Tibial artery (tissue), 4 donors: ENCODE measurements around the gene CHID1.

ENCODE experiments used
- DNase-seq, 2 donors: peaks; one replicate each; pipeline ENCODE4 v3.0.0-alpha.2; 2019
- H3K27ac ChIP-seq, 2 donors: fragments of 200-600 bp; sonication (generic) in 1 of 2; 1 replicate in 1 of 2; 2 replicates in 1 of 2; pipeline ENCODE4 v1.5.1; 2018 to 2019; ENCODE audit warnings: mild to moderate bottlenecking in 1 of 2
- H3K27me3 ChIP-seq, 2 donors: fragments of 200-600 bp; sonication (generic) in 1 of 2; one replicate each; pipeline versions ENCODE4 v1.5.1 to v1.6.0; 2016 to 2019
- H3K36me3 ChIP-seq, 3 donors: fragments of 200-600 bp; sonication (generic) in 2 of 3; one replicate each; pipeline ENCODE4 v1.5.1; 2016 to 2019; ENCODE audit warnings: mild to moderate bottlenecking in 2 of 3
- H3K4me1 ChIP-seq, 4 donors: fragments of 200-600 bp; sonication (generic) in 2 of 4; 1 replicate in 3 of 4; 2 replicates in 1 of 4; pipeline ENCODE4 v1.5.1; 2016 to 2019
- H3K4me3 ChIP-seq, 2 donors: fragments of 200-600 bp; sonication (generic) in 1 of 2; 1 replicate in 1 of 2; 2 replicates in 1 of 2; pipeline ENCODE4 v1.5.1; 2018 to 2019; ENCODE audit warnings: mild to moderate bottlenecking in 2 of 2
- H3K9me3 ChIP-seq, 3 donors: fragments of 200-600 bp; sonication (generic) in 1 of 3; one replicate each; pipeline ENCODE4 v1.5.1; 2016 to 2019
- CTCF ChIP-seq, 2 experiments: fragments of 200-600 bp in 1 of 2; fragments of 450-650 bp in 1 of 2; IDR thresholded peaks; one replicate each; pipeline ENCODE4 v1.5.1; 2017 to 2019; ENCODE audit warnings: antibody characterized with exemption in 2 of 2, mild to moderate bottlenecking in 1 of 2, moderate library complexity in 1 of 2
- intact Hi-C: fragments of 100-400 bp; cut with DNase I; formaldehyde crosslinking; loops from one replicate; pipeline ENCODE4 v1.15.0; 2023; ENCODE audit warnings: low total_unique reads

CHID1 gene

DNA sequence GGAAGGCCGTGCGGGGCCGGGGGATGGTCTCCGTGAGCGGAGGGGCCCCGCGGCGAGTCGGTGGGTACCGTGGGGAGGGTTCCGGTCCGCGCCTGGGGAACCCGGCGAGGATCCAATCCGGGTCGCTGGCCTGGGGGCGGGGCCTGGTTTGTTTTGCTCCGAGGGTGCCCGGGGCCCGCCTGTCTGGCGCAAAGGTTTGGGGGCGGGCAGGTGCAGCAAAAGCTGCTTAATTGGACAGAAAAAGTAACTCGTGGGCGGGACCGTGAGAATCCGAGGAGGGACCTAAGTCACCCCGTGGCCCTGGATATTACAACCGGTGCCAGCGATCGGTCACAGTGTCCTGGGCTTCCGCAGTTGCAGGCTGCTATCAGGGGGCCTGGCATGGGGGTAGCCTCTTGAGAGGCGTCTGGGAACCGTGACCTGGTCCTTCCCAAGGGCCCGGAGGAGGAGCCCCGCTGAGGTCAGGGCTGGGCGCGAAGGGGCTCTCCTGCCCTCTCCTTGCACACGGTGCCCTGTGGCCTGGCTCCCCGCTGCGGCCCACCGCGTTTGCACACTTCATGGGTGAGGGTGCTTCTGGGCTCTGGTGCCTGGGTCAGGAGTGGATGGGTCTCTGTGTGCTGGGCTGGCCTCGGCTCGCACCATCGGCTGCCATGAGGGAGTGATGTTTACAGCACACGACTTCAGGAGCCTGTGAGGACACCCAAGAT lies 90.5 kb downstream of the CHID1 start:
- H3K27ac ChIP-seq: peak overlapping the region; percentile 97 to 100
- peaks cover 35 to 40% (median 38%) of the 10 kb centered on the region in 3 donors for H3K36me3 ChIP-seq

GRCh38 chr11:819129-819931 lies 91.3 kb downstream of the CHID1 start:
- Histone ChIP-seq H3K27me3 (peaks cover 0 to 4% of the 10 kb centered on the region in 2 donors), H3K36me3 (peaks cover 27 to 35% (median 31%) of the 10 kb centered on the region in 3 donors), H3K4me3 (peak overlapping the region; percentile 88 to 97), H3K27ac (peak overlapping the region; percentile 97 to 100), H3K4me1 (peaks cover 5 to 48% (median 28%) of the 10 kb centered on the region in 4 donors), H3K9me3 (no peaks in the 10 kb centered on the region)
- DNase-seq: peak; percentile 89 to 96
- intact Hi-C loops: no loop called here
- peak; percentile 39 to 58 for TF ChIP-seq CTCF (IDR thresholded peaks at IDR 0.05)

More for the DNA sequence above, 90.5 kb downstream of the CHID1 start:
- peak overlapping the region; percentile 88 to 97 for H3K4me3 ChIP-seq
- peaks cover 0 to 12% of the 10 kb centered on the region in 2 donors for H3K27me3 ChIP-seq
- DNase-seq: peak; percentile 93 to 97
- intact Hi-C loops: no loop called here
- H3K9me3 ChIP-seq: no peaks in the 10 kb centered on the region
- peaks cover 5 to 55% (median 28%) of the 10 kb centered on the region in 4 donors for H3K4me1 ChIP-seq
- no peak for TF ChIP-seq CTCF (IDR thresholded peaks at IDR 0.05)

DNA sequence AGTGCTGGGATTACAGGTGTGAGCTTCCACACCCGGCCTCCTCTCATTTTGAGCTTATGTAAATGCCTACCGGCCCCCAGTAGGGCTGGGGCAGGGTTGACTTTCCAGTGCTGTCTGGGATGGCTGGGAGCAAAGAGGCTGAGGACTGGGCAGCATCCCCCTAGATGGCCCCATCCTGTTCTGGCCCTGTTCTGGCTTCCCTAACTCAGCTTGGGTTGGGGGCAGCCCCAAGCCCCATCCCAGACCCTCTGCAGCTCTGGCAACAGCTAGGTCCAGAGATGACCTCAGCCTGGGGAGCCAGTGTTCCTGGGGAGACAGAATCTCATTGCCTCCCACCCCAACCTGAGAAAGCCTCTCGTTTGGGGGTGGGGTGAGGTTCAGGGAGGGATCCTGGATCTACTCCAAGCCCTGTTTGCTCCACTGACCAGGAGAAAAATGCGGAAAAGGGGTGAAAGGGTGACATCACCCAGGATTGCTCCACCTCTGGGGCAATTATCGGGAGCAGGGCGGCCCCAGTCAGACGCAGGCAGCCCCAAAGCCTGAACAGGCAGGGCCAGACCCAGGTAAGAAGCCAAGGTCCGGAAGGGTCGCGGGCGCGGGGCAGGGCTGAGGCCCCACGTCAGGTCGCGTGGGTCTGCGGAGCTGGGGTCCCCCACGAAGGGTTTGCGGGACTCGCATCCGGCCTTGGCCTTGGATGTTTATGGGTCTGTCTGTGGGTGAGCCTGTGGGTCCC lies 92.0 kb downstream of the CHID1 start, which contains the start of gene PNPLA2:
Gene PNPLA2 (plus strand): TSS at position 519 of the 733 bp plus-strand sequence. CDS start 805 bp downstream, outside the sequence.
- Histone ChIP-seq H3K9me3 (no peaks in the 10 kb centered on the region), H3K36me3 (peaks cover 22 to 33% (median 27%) of the 10 kb centered on the region in 3 donors), H3K27me3 (no peaks in the 10 kb centered on the region), H3K4me1 (peaks cover 5 to 40% (median 28%) of the 10 kb centered on the region in 4 donors), H3K27ac (peak within 1 kb of the TSS; percentile 97 to 100), H3K4me3 (peak within 1 kb of the TSS; percentile 88 to 97)
- peak in 1 of 2 donors; percentile 63 for DNase-seq
- intact Hi-C loops: no loop called here
- TF ChIP-seq CTCF (IDR thresholded peaks at IDR 0.05): no peak
